Fibroblast of the aortic adventitia (primary cell): ENCODE results near the gene SNX13. TPM values are rescaled to one million over a fixed set of nuclear protein-coding genes. Genes with fewer than 3 reads are reported as not detected.
"Not testable (repeated sequence)": the region's sequence is repeated elsewhere in the genome, so short reads cannot be mapped to it uniquely, and the experiment has no call there.

Experiments
- DNase-seq: peaks from one replicate; pipeline ENCODE4 v3.0.0-alpha.2; 2010; ENCODE audit warnings: low read depth
- H3K4me3 ChIP-seq: 2 replicates; pipeline ENCODE4 v1.5.1; 2011; ENCODE audit warnings: low read depth, mild to moderate bottlenecking, control low read depth, low read length, moderate library complexity
- total RNA-seq: library from RNA; depleted of rRNA; stranded (reverse); fragments of >200 nt; gene quantifications from 2 replicates; pipeline ENCODE4 v1.2.3, GENCODE V29; 2012; ENCODE audit warnings: low replicate concordance
- TF ChIP-seq, protein P1 (sequence below): IDR thresholded peaks from 2 replicates; pipeline ENCODE4 v1.5.1; 2011; ENCODE audit warnings: mild to moderate bottlenecking, low read length, control low read depth, inconsistent platforms; ENCODE audit not compliant: insufficient read depth

SNX13 gene
- total RNA-seq, 1 donor: 52.2 TPM

DNA sequence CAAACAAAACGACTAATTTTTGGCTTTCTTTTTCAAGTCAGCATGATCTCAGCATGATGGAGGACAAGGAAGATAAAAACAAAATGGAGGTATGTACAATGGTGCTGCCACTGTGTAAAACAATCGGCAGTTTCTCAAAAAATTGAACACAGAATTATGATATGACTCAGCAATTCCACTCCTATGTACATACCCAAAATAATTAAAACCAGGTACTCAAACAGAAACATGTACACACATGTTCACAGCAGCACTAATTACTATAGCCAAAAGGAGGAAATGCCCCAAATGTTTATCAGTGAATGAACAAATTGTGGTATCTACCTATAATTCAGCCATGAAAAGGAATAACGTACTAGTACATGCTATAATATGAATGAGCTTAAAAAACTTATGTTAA lies 29.9 kb downstream of the SNX13 start:
- TF ChIP-seq, protein P1, sequence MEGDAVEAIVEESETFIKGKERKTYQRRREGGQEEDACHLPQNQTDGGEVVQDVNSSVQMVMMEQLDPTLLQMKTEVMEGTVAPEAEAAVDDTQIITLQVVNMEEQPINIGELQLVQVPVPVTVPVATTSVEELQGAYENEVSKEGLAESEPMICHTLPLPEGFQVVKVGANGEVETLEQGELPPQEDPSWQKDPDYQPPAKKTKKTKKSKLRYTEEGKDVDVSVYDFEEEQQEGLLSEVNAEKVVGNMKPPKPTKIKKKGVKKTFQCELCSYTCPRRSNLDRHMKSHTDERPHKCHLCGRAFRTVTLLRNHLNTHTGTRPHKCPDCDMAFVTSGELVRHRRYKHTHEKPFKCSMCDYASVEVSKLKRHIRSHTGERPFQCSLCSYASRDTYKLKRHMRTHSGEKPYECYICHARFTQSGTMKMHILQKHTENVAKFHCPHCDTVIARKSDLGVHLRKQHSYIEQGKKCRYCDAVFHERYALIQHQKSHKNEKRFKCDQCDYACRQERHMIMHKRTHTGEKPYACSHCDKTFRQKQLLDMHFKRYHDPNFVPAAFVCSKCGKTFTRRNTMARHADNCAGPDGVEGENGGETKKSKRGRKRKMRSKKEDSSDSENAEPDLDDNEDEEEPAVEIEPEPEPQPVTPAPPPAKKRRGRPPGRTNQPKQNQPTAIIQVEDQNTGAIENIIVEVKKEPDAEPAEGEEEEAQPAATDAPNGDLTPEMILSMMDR: no peak
- no peak overlapping the region for H3K4me3 ChIP-seq
- no peak for DNase-seq

DNA sequence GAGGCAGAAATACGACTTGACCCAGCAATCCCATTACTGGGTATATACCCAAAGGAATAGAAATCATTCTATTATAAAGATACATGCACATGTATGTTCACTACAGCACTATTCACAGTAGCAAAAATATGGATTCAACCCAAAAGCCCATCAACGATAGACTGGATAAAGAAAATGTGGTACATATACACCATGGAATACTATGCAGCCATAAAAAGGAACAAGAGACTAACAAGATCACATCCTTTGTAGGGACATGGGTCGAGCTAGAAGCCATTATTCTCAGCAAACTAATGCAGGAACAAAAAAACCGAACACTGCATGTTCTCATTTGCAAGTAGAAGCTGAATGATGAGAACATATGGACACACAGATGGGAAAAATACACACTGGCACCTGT lies 31.0 kb downstream of the SNX13 start:
- not testable (repeated sequence) for DNase-seq, H3K4me3 ChIP-seq

DNA sequence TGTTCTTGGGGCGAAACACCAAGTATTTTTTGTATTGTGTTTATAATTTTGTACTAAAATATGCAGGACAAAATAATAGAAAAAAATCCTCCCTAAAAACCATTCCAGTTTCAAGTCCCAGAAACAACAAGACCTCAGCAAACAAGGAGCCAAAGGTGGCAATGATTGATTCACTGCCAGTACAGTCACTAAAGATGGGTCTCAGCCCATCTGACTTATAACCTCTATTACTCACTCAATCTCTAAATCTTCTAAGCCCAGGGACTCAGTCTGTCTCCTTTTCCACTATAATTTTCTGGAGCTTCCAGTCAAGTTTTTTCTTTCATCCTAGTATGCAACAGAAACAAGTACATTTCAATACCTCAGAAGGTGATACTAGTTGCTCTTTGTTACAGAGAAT lies 33.3 kb downstream of the SNX13 start:
- DNase-seq: peak; percentile 4

DNA sequence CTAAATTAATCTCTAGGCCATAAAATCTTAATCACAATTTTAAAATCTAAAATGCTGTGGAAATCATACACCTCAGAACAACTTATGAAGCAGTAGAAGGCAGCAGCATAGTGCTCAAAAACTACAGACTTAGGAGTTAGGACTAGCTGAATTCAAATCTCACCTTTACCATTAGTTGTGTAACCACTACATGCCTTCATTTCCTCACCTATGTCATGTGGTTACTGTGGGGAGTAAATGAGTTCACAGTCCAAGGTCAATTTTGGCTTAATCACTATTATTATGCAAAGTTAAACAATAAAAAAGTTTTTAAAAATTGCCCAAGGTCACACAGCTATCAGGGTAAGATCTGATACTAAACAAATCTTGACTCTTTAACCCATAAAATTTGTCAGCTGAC lies 37.0 kb downstream of the SNX13 start:
- H3K4me3 ChIP-seq: no peak overlapping the region
- no peak for DNase-seq
- TF ChIP-seq, protein P1: no peak

More for the DNA sequence above, 33.3 kb downstream of the SNX13 start:
- no peak overlapping the region for H3K4me3 ChIP-seq
- TF ChIP-seq, protein P1: no peak

DNA sequence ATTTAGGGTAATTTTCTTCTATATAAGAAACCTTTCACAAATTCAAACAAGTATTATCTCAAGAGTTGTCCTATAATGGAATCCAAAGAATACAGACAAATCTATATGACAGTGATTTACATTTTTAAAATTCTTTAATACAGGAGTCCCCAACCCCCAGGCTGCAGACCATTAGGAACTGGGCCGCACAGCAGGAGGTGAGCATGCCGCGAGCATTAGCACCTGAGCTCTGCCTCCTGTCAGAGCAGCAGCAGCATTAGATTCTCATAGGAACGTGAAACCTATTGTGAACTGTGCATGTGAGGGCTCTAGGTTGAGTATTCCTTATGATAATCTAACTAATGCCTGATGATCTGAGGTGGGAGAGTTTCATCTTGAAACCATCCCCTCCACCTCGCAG lies 37.7 kb downstream of the SNX13 start:
- TF ChIP-seq, protein P1: no peak
- H3K4me3 ChIP-seq: no peak overlapping the region
- DNase-seq: no peak

DNA sequence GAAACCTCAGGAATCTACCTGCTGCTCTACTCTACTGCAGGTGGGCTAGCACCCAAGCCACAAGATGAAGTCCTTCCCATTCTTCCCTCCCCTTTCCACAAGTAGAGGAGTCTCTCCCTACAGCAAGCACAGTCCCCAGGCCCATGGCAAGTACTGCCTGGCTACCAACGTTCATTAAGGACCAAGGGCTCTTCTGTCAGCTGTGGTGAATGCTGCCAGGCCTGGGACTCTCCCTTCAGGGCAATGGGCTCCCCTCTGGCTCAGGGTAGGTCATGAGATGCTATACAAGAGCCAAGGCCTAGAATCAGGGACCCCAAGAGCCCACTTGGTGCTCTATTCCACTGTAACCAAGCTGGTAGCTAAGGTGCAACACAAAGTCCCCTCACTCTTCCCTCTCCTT lies 39.8 kb downstream of the SNX13 start:
- H3K4me3 ChIP-seq: no peak overlapping the region
- TF ChIP-seq, protein P1: no peak

DNA sequence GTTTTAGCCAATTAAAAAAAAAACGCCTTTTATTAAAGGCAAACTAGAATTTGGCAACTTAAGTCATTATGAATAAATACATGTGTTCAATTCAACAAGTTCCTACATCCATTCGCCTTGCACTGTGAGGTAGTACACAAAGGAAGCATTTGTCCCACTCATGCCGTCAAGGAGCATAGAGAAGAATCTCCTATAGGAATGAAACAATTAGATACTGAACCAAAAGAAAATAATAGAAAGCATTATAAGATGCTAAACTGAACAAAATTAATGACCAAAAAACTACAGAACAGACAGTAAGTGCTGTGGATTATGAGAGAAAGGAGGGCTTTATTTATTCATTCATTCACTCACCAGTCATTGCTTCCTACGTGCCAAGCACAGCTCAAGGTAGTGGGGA lies 42.2 kb downstream of the SNX13 start:
- TF ChIP-seq, protein P1: no peak
- no peak for DNase-seq
- H3K4me3 ChIP-seq: no peak overlapping the region

More for the DNA sequence above, 39.8 kb downstream of the SNX13 start:
- DNase-seq: no peak

DNA sequence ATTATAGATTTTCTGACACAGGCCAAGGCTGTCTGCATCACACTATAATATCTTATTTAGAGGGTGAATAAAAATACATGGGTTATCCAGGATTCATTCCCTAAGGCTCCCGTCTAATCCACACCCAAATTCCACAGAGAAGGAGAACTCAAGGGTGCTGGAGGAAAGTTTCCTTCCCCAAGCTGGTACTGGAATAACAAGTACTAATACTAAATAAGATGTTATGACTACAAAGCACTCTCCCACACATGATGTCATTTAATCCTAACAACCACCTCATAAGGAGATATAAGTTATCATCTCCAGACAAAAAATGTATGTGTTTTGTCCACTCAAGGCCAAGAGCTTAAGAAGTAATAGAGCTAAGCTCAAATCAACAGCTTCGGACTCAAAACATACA lies 53.0 kb downstream of the SNX13 start:
- H3K4me3 ChIP-seq: no peak overlapping the region
- TF ChIP-seq, protein P1: no peak
- no peak for DNase-seq
